ENCODE measurements around the gene MYO16. TPM values are rescaled to one million over a fixed set of nuclear protein-coding genes. Genes with fewer than 3 reads are reported as not detected.

Gene MYO16
- total RNA-seq, 1 donor from 2014 or later = 1.2 TPM

DNA sequence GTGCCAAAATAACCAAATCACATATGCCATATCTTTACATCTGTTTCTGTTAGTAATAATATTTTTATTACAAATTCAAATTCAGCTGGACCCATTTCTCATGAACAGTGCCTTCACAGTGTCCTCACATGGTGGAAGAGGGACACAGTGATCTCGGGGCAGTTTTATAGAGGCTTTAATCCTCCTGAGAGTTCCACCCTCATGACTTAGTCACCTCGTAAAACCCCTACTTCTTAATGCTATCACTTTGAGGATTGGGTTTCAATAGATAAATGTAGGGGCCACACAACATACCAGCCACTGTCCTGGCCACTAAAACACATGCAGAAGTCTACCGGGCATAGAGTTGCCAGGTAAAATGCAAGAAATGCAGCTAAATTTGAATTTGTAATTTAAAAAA is 201.5 kb downstream of the MYO16 start:
- H3K4me3 ChIP-seq (ENCODE audit: low read depth, low read length) = no peak overlapping the region
- no peak for DNase-seq (ENCODE audit: low read depth)
- TF ChIP-seq, protein P1, sequence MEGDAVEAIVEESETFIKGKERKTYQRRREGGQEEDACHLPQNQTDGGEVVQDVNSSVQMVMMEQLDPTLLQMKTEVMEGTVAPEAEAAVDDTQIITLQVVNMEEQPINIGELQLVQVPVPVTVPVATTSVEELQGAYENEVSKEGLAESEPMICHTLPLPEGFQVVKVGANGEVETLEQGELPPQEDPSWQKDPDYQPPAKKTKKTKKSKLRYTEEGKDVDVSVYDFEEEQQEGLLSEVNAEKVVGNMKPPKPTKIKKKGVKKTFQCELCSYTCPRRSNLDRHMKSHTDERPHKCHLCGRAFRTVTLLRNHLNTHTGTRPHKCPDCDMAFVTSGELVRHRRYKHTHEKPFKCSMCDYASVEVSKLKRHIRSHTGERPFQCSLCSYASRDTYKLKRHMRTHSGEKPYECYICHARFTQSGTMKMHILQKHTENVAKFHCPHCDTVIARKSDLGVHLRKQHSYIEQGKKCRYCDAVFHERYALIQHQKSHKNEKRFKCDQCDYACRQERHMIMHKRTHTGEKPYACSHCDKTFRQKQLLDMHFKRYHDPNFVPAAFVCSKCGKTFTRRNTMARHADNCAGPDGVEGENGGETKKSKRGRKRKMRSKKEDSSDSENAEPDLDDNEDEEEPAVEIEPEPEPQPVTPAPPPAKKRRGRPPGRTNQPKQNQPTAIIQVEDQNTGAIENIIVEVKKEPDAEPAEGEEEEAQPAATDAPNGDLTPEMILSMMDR (conservative IDR thresholded peaks at IDR 0.05; ENCODE audit: low read depth, low read length) = no peak

DNA sequence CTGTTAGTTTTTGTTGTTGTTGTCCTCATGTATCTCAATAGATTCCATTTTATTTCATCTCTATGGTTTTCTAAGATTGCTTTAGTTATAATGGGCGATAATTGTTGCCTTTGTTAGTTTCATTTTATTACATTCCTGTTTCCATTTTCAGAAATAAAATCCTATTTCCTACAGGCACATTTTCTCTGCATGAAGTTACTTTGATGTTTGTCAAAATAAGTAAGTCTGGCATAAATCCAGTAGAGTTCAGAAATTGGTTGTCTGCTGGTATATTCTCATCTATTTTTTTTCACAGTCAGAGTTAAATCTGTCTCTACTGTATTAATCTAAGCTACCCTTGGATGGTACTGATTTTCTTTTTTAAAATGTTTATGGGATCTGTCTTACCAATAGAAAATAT is 204.1 kb downstream of the MYO16 start:
- no peak overlapping the region for H3K4me3 ChIP-seq (ENCODE audit: low read depth, low read length)
- no peak for DNase-seq (ENCODE audit: low read depth)
- TF ChIP-seq, protein P1 (conservative IDR thresholded peaks at IDR 0.05; ENCODE audit: low read depth, low read length) = no peak

DNA sequence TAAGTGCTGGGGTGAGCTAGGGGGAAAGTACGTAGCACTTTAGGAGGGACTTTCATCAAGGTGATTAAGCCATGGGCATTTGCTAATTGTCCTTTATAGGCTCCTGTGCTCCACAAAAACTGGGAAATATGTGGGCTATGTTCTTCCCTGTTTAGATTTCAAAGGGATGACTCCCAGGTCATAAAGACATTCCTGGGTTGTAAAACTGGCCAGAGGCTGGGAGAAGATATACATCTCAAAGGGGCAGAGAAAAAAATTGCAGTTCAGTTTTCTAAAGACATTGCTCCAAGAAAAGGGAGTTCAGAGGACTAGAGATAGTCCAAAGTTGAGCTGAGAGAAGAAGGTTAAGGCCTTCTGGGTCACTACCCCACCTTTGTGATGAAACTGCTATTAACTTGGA is 204.8 kb downstream of the MYO16 start:
- no peak overlapping the region for H3K4me3 ChIP-seq (ENCODE audit: low read depth, low read length)
- TF ChIP-seq, protein P1 (conservative IDR thresholded peaks at IDR 0.05; ENCODE audit: low read depth, low read length) = no peak
- DNase-seq (ENCODE audit: low read depth) = no peak

DNA sequence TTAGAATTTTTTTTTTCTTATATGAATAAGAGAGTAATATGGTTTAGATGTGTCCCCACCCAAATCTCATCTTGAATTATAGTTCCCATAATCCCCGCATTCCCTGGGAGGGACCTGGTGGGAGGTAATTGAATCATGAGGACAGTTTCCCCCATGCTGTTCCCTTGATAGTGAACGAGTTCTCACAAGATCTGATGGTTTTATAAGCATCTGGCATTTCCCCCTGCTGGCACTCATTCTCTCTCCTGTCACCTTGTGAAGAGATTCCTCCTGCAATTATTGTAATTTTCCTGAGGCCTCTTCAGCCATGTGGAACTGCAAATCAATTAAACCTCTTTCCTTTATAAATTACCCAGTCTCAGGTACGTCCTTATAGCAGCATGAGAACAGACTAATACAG is 205.7 kb downstream of the MYO16 start:
- DNase-seq (ENCODE audit: low read depth) = no peak
- no peak overlapping the region for H3K4me3 ChIP-seq (ENCODE audit: low read depth, low read length)
- TF ChIP-seq, protein P1 (conservative IDR thresholded peaks at IDR 0.05; ENCODE audit: low read depth, low read length) = no peak

DNA sequence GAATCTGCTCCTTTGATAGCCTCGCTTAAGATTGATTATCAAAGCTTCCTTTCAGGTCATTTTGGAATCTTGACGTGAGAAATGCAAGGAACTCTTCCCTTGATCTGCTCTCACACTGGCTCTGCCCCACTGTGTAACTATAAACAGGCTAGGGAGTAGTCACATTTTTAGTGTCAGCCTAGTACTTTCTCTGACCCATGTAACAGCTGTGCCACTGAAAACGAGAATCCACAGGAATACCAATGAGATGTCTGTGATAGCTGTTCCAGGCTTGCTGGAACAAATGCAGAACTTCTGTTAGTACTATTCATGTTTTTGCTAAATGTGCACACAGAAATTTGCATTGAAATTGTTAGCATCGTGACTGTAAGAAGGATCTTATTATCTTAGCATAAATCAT is 221.3 kb downstream of the MYO16 start:
- no peak overlapping the region for H3K4me3 ChIP-seq (ENCODE audit: low read depth, low read length)
- no peak for DNase-seq (ENCODE audit: low read depth)
- TF ChIP-seq, protein P1 (conservative IDR thresholded peaks at IDR 0.05; ENCODE audit: low read depth, low read length) = no peak

DNA sequence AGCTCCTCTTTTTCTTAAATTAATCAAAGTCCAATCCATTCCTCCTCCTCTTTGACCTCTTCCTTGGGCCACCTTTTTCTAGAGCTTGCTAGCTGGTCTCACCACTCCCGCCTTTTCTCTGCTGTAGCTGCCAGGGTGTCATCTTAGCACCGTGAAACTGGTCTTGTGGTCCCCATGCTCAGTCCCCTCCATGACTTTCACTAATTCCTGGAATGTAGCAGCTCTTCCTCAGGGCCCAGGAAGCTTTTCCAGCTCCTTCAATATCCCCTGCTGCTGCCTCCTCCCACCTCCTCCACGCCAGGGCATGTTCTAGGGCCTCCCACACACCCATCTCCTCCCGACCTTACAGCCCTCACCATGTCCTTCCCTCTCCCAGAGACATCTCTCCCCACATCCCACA is 222.2 kb downstream of the MYO16 start:
- no peak for DNase-seq (ENCODE audit: low read depth)
- no peak overlapping the region for H3K4me3 ChIP-seq (ENCODE audit: low read depth, low read length)
- TF ChIP-seq, protein P1 (conservative IDR thresholded peaks at IDR 0.05; ENCODE audit: low read depth, low read length) = no peak

DNA sequence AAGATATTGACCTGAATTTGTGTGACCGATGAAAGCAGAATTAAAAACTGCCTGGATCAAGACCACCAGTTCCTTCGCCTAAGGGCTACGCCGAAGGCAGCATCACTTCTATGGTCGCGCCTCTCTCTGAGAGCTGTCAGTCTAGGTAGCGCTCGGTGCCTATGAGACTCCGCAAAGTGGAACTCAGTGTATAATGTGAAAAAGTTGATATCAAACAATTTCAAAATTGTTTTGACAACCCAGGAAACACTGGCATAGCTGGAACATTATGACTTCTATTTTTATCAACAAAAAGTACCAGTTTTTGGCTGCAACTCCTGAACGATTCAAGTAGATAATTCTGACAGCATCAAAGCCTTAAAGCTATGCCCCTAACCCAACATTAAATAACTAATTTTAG is 223.6 kb downstream of the MYO16 start:
- DNase-seq (ENCODE audit: low read depth) = no peak
- TF ChIP-seq, protein P1 (conservative IDR thresholded peaks at IDR 0.05; ENCODE audit: low read depth, low read length) = no peak
- no peak overlapping the region for H3K4me3 ChIP-seq (ENCODE audit: low read depth, low read length)
